H1 (cell line): ENCODE data around the gene CARD11. TPM values are rescaled to one million over a fixed set of nuclear protein-coding genes. Genes with fewer than 3 reads are reported as not detected.

Source experiments
- CTCF ChIA-PET: fragments of 300-600 bp; sonication (Branson Sonifier 250); formaldehyde crosslinking; loops from one replicate; lab custom pipeline; 2021; ENCODE audit not compliant: partially characterized antibody; lab: Charles Lee
- POLR2A ChIA-PET: fragments of 300-600 bp; sonication (Branson Sonifier 250); formaldehyde crosslinking; loops from one replicate; lab custom pipeline; 2021; ENCODE audit warnings: inconsistent platforms; ENCODE audit not compliant: partially characterized antibody; lab: Charles Lee
- DNase-seq, 2 experiments: peaks; one replicate each; pipeline versions ENCODE4 v3.0.0 to v3.0.0-alpha.2; 2010 to 2022; ENCODE audit warnings: low spot score in 2 of 2, low read depth in 1 of 2, mixed read lengths in 1 of 2
- FAIRE-seq: peaks from 2 replicates; lab custom pipeline; 2011; peaks lifted over from hg19 to GRCh38; lab: Jason Lieb, UNC
- H2AFZ ChIP-seq: 2 replicates; pipeline ENCODE4 v1.8.1; 2012; ENCODE audit warnings: low read length, inconsistent platforms
- H2AK5ac ChIP-seq: 2 replicates; pipeline ENCODE4 v1.6.1; 2013; ENCODE audit warnings: low read depth, low read length
- H2BK120ac ChIP-seq: replicated peaks from 2 replicates; pipeline ENCODE3; 2013; ENCODE audit warnings: low read depth, low read length, inconsistent platforms
- H2BK12ac ChIP-seq: 2 replicates; pipeline ENCODE4 v1.6.1; 2013; ENCODE audit warnings: low read depth, low read length
- H2BK15ac ChIP-seq: 2 replicates; pipeline ENCODE4 v1.6.1; 2013; ENCODE audit warnings: low read length
- H2BK20ac ChIP-seq: 2 replicates; pipeline ENCODE4 v1.6.1; 2013; ENCODE audit warnings: low read length
- H2BK5ac ChIP-seq: 2 replicates; pipeline ENCODE4 v1.6.1; 2013; ENCODE audit warnings: low read depth, low read length
- H3K14ac ChIP-seq: 2 replicates; pipeline ENCODE4 v1.6.1; 2013; ENCODE audit warnings: inconsistent platforms; ENCODE audit not compliant: insufficient read length
- H3K18ac ChIP-seq: 2 replicates; pipeline ENCODE4 v1.6.1; 2013; ENCODE audit warnings: low read length; ENCODE audit errors: extremely low read depth
- H3K23ac ChIP-seq: 2 replicates; pipeline ENCODE4 v1.6.1; 2013; ENCODE audit warnings: inconsistent platforms; ENCODE audit not compliant: insufficient read length
- H3K23me2 ChIP-seq: 2 replicates; pipeline ENCODE4 v1.6.1; 2013; ENCODE audit warnings: low read depth, low read length
- H3K27ac ChIP-seq: 2 replicates; pipeline ENCODE4 v1.6.1; 2011; ENCODE audit warnings: low read depth, low read length, inconsistent platforms
- H3K27me3 ChIP-seq, 4 experiments: replicated peaks in 1 of 4; 1 replicate in 1 of 4; 2 replicates in 3 of 4; pipeline versions ENCODE4 v1.6.1 to v1.8.1; 2011 to 2013; ENCODE audit warnings: low read length in 3 of 4, mild to moderate bottlenecking in 3 of 4, inconsistent platforms in 2 of 4, mixed read lengths in 2 of 4, moderate library complexity in 1 of 4; ENCODE audit not compliant: control insufficient read depth in 3 of 4, insufficient read depth in 3 of 4; ENCODE audit errors: extremely low read depth in 1 of 4
- H3K36me3 ChIP-seq, 4 experiments: 2 replicates each; pipeline versions ENCODE4 v1.6.1 to v1.8.1; 2011 to 2013; ENCODE audit warnings: mild to moderate bottlenecking in 4 of 4, low read length in 3 of 4, moderate library complexity in 2 of 4, control low read depth in 1 of 4, inconsistent platforms in 1 of 4; ENCODE audit not compliant: insufficient read depth in 4 of 4, control insufficient read depth in 2 of 4
- H3K4ac ChIP-seq: replicated peaks from 2 replicates; pipeline ENCODE3; 2013; ENCODE audit warnings: low read length, low read depth, mixed read lengths, inconsistent platforms; ENCODE audit not compliant: insufficient read length
- H3K4me1 ChIP-seq, 4 experiments: replicated peaks in 1 of 4; 1 replicate in 1 of 4; 2 replicates in 3 of 4; pipeline versions ENCODE4 v1.6.1 to v1.8.1; 2011 to 2013; ENCODE audit warnings: low read length in 3 of 4, inconsistent platforms in 2 of 4, mixed read lengths in 1 of 4; ENCODE audit not compliant: insufficient read depth in 4 of 4, control insufficient read depth in 3 of 4
- H3K4me2 ChIP-seq, 2 experiments: 2 replicates each; pipeline versions ENCODE4 v1.6.1 to v1.8.1; 2011 to 2013; ENCODE audit warnings: low read depth in 2 of 2, low read length in 2 of 2, control low read depth in 1 of 2, inconsistent platforms in 1 of 2, mild to moderate bottlenecking in 1 of 2; ENCODE audit not compliant: insufficient read depth in 1 of 2
- H3K4me3 ChIP-seq, 4 experiments: fragments of 200-600, 300-600 bp in 1 of 4; sonication (generic), shearing (Covaris generic), sonication (Bioruptor Twin) in 1 of 4; 2 replicates each; pipeline versions ENCODE4 v1.5.1 to v1.8.1; 2011 to 2016; ENCODE audit warnings: low read length in 4 of 4, low read depth in 3 of 4, control low read depth in 2 of 4, inconsistent platforms in 2 of 4, mild to moderate bottlenecking in 2 of 4, mixed read lengths in 1 of 4, moderate library complexity in 1 of 4; ENCODE audit not compliant: insufficient read depth in 2 of 4; ENCODE audit errors: extremely low read depth in 1 of 4
- H3K56ac ChIP-seq: replicated peaks from 2 replicates; pipeline ENCODE3; 2013; ENCODE audit warnings: low read depth, mild to moderate bottlenecking, mixed read lengths, low read length, inconsistent platforms; ENCODE audit not compliant: insufficient read length
- H3K79me1 ChIP-seq: 2 replicates; pipeline ENCODE4 v1.6.1; 2013; ENCODE audit warnings: low read depth, low read length, control low read depth
- H3K79me2 ChIP-seq, 2 experiments: 2 replicates each; pipeline versions ENCODE4 v1.6.1 to v1.8.1; 2012 to 2013; ENCODE audit warnings: low read length in 2 of 2, mild to moderate bottlenecking in 2 of 2, inconsistent platforms in 1 of 2; ENCODE audit not compliant: insufficient read depth in 2 of 2, control insufficient read depth in 1 of 2
- H3K9ac ChIP-seq, 4 experiments: replicated peaks in 1 of 4; 1 replicate in 1 of 4; 2 replicates in 3 of 4; pipeline versions ENCODE4 v1.6.1 to v1.8.1; 2011 to 2013; ENCODE audit warnings: low read depth in 3 of 4, low read length in 3 of 4, control low read depth in 2 of 4, mild to moderate bottlenecking in 2 of 4, moderate library complexity in 2 of 4, inconsistent platforms in 1 of 4; ENCODE audit errors: extremely low read depth in 1 of 4
- H3K9me3 ChIP-seq, 2 experiments: 2 replicates each; pipeline versions ENCODE4 v1.6.1 to v1.8.1; 2012 to 2013; ENCODE audit warnings: mild to moderate bottlenecking in 2 of 2, moderate library complexity in 2 of 2, control low read depth in 1 of 2, inconsistent platforms in 1 of 2, low read depth in 1 of 2, low read length in 1 of 2, mixed read lengths in 1 of 2; ENCODE audit not compliant: insufficient read depth in 2 of 2
- H4K20me1 ChIP-seq, 2 experiments: replicated peaks in 1 of 2; 2 replicates each; pipeline versions ENCODE3 to v1.8.1; 2011 to 2013; ENCODE audit warnings: inconsistent platforms in 2 of 2, low read length in 2 of 2, mild to moderate bottlenecking in 1 of 2; ENCODE audit not compliant: insufficient read depth in 2 of 2, control insufficient read depth in 1 of 2
- H4K5ac ChIP-seq: 2 replicates; pipeline ENCODE4 v1.6.1; 2013; ENCODE audit warnings: low read length, low read depth, mixed read lengths, inconsistent platforms; ENCODE audit not compliant: insufficient read length
- H4K8ac ChIP-seq: 2 replicates; pipeline ENCODE4 v1.8.0; 2013; ENCODE audit warnings: mild to moderate bottlenecking, moderate library complexity, low read length, inconsistent platforms; ENCODE audit not compliant: insufficient read depth; ENCODE audit errors: extremely low read depth
- H4K91ac ChIP-seq: replicated peaks from 2 replicates; pipeline ENCODE3; 2013; ENCODE audit warnings: low read length, mixed read lengths, inconsistent platforms; ENCODE audit not compliant: insufficient read length
- ASH2L ChIP-seq: fragments of 200-600, 300-600 bp; sonication (generic); IDR thresholded peaks from one replicate; pipeline ENCODE4 v1.7.1; 2017; ENCODE audit warnings: low read length
- BCL11A ChIP-seq, 2 experiments: IDR thresholded peaks; one replicate each; pipeline ENCODE4 v1.6.1; 2011; ENCODE audit warnings: low read depth in 2 of 2, low read length in 2 of 2, mild to moderate bottlenecking in 2 of 2
- CEBPB ChIP-seq: IDR thresholded peaks from 2 replicates; pipeline ENCODE4 v1.6.1; 2012; ENCODE audit warnings: low read depth, low read length
- HDAC2 ChIP-seq, 2 experiments: fragments of 300-600 bp in 1 of 2; sonication (generic) in 1 of 2; IDR thresholded peaks; 2 replicates each; pipeline ENCODE4 v1.6.1; 2011 to 2012; ENCODE audit warnings: low read depth in 2 of 2, low read length in 2 of 2, mild to moderate bottlenecking in 2 of 2, moderate library complexity in 2 of 2, borderline replicate concordance in 1 of 2, inconsistent platforms in 1 of 2
- JUND ChIP-seq: IDR thresholded peaks from 2 replicates; pipeline ENCODE4 v1.6.1; 2011; ENCODE audit warnings: mild to moderate bottlenecking, improper control_type of control experiment, low read length
- MAX ChIP-seq: IDR thresholded peaks from 2 replicates; pipeline ENCODE4 v1.6.1; 2012; ENCODE audit warnings: inconsistent platforms
- NANOG ChIP-seq: IDR thresholded peaks from 2 replicates; pipeline ENCODE4 v1.6.1; 2011; ENCODE audit warnings: low read length, low read depth, mild to moderate bottlenecking, inconsistent platforms; ENCODE audit not compliant: insufficient read depth, poor library complexity, severe bottlenecking
- POLR2A ChIP-seq, 2 experiments: IDR thresholded peaks; 1 replicate in 1 of 2; 2 replicates in 1 of 2; pipeline ENCODE4 v1.6.1; 2011; ENCODE audit warnings: low read depth in 2 of 2, low read length in 2 of 2, mild to moderate bottlenecking in 2 of 2; ENCODE audit errors: control extremely low read depth in 1 of 2
- POU5F1 ChIP-seq: IDR thresholded peaks from 2 replicates; pipeline ENCODE4 v1.6.1; 2011; ENCODE audit warnings: low read depth, mild to moderate bottlenecking, low read length, moderate library complexity
- RAD21 ChIP-seq, 2 experiments: IDR thresholded peaks in 1 of 2; conservative IDR thresholded peaks in 1 of 2; 2 replicates each; pipeline ENCODE4 v1.6.1; 2011; ENCODE audit warnings: low read depth in 2 of 2, low read length in 2 of 2, improper control_type of control experiment in 1 of 2, inconsistent platforms in 1 of 2, mild to moderate bottlenecking in 1 of 2, moderate library complexity in 1 of 2
- SIN3A ChIP-seq, 2 experiments: IDR thresholded peaks in 1 of 2; conservative IDR thresholded peaks in 1 of 2; 2 replicates each; pipeline ENCODE4 v1.6.1; 2011 to 2012; ENCODE audit warnings: low read length in 2 of 2, improper control_type of control experiment in 1 of 2, low read depth in 1 of 2, mild to moderate bottlenecking in 1 of 2
- WGBS, 2 experiments: shearing (Covaris generic) in 1 of 2; methylation state at CpG; one replicate each; pipeline versions ENCODE4 v1.1.6 to v1.1.7; 2013 to 2015; ENCODE audit warnings: low lambda C conversion rate in 2 of 2, mixed read lengths in 2 of 2, inconsistent platforms in 1 of 2, low coverage in 1 of 2, missing lambda C conversion rate in 1 of 2; ENCODE audit not compliant: insufficient replicate concordance in 2 of 2, insufficient coverage in 1 of 2, insufficient read length in 1 of 2; ENCODE audit errors: extremely low coverage in 1 of 2, missing lambda C conversion rate in 1 of 2; 5-methylcytosine and 5-hydroxymethylcytosine counted together
- polyA plus RNA-seq, 7 experiments: library from polyadenylated mRNA; depleted of rRNA in 3 of 7; stranded (reverse) in 5 of 7; unstranded in 2 of 7; fragments of >200 nt in 5 of 7; fragments of 200-250 nt in 2 of 7; gene quantifications; 1 replicate in 5 of 7; 2 replicates in 1 of 7; 4 replicates in 1 of 7; pipeline versions ENCODE4 v1.2.1 to v1.2.3, GENCODE V29; 2011 to 2013; ENCODE audit warnings: missing spikeins in 2 of 7, mixed read lengths in 2 of 7
- total RNA-seq: library from RNA; stranded (reverse); fragmentation: NEBNext Ultra II Directional; extraction: Animal tissue kit (Norgen Biotek cat#: 25700); gene quantifications from 2 replicates; pipeline ENCODE4 v1.2.1, GENCODE V29; 2021
- TF ChIP-seq, protein P1 (sequence below): IDR thresholded peaks from 2 replicates; pipeline ENCODE4 v1.6.1; 2012; ENCODE audit warnings: low read length, inconsistent platforms

CARD11 gene
- total and polyA plus RNA-seq, 2 of the 8 experiments (the other 6 are each of a cell fraction or from before 2014, with no cell fraction given): 12.6 to 29.8 TPM

DNA sequence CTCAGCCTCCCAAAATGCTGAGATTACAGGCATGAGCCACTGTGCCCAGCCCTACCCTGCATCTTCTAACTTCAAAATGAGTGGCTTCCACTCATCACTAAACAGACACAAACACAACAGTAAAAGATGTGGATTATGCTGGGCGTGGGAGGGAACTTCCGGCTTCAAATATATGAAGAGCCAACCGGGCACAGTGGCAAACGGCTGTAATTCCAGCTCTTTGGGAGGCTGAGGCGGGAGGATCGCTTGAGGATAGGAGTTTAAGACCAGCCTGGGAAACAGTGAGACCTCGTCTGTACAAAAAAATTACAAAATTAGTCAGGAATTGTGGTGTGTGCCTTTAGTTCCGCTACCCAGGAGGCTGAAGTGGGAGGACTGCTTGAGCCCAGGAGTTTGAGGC, 107.4 kb downstream of the CARD11 start:
- Histone ChIP-seq H2AK5ac (no peak overlapping the region), H3K9me3 (no peaks in the 10 kb centered on the region), H4K8ac (no peak overlapping the region), H3K4me1 (peaks cover 0 to 4% (median 0%) of the 10 kb centered on the region in 4 experiments; a peak in 3 of 7 replicates), H3K79me1 (no peaks in the 10 kb centered on the region), H2BK12ac (no peak overlapping the region), H3K23ac (no peak overlapping the region), H3K4me2 (no peak overlapping the region), H3K4me3 (no peak overlapping the region), H3K79me2 (no peaks in the 10 kb centered on the region), H3K14ac (no peak overlapping the region), H2AFZ (no peak overlapping the region), H2BK20ac (no peak overlapping the region), H4K20me1 (no peaks in the 10 kb centered on the region), H3K9ac (no peak overlapping the region), H4K91ac (no peak overlapping the region), H2BK120ac (no peak overlapping the region), H3K23me2 (no peaks in the 10 kb centered on the region), H4K5ac (no peak overlapping the region), H3K27me3 (no peaks in the 10 kb centered on the region), H3K56ac (no peak overlapping the region), H3K36me3 (peaks cover 0 to 2% (median 0%) of the 10 kb centered on the region in 4 experiments; a peak in 2 of 8 replicates), H3K18ac (no peak overlapping the region), H3K27ac (no peak overlapping the region), H2BK15ac (no peak overlapping the region), H3K4ac (no peak overlapping the region), H2BK5ac (no peak overlapping the region)
- ChIA-PET POLR2A (no interaction called here), CTCF (interaction anchor here (1.9 kb wide), 2 partner anchors 11 to 14 kb away, joined by 6 to 8 read pairs; no protein-coding TSS in a partner anchor)
- no peak for FAIRE-seq
- 92% methylated on average over 8 of the region's 8 CpGs; no CpG with 5 or more reads in 1 of the 2 experiments for WGBS, 2 experiments
- DNase-seq: no peak
- TF ChIP-seq SIN3A (conservative IDR thresholded peaks at IDR 0.05 in 1 of 2, IDR thresholded peaks at IDR 0.05 in 1 of 2; ENCODE audit: low read depth in 1 of 2, low read length in 2 of 2): no peak
- no peak for TF ChIP-seq RAD21 (IDR thresholded peaks at IDR 0.05 in 1 of 2, conservative IDR thresholded peaks at IDR 0.05 in 1 of 2; ENCODE audit: low read depth in 2 of 2, low read length in 2 of 2)
- no peak for TF ChIP-seq ASH2L
- TF ChIP-seq HDAC2 (IDR thresholded peaks at IDR 0.05; ENCODE audit: borderline replicate concordance in 1 of 2, low read depth in 2 of 2, low read length in 2 of 2): no peak
- no peak for TF ChIP-seq JUND
- no peak for TF ChIP-seq NANOG
- TF ChIP-seq, protein P1, sequence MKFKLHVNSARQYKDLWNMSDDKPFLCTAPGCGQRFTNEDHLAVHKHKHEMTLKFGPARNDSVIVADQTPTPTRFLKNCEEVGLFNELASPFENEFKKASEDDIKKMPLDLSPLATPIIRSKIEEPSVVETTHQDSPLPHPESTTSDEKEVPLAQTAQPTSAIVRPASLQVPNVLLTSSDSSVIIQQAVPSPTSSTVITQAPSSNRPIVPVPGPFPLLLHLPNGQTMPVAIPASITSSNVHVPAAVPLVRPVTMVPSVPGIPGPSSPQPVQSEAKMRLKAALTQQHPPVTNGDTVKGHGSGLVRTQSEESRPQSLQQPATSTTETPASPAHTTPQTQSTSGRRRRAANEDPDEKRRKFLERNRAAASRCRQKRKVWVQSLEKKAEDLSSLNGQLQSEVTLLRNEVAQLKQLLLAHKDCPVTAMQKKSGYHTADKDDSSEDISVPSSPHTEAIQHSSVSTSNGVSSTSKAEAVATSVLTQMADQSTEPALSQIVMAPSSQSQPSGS: no peak
- TF ChIP-seq POU5F1: no peak
- no peak for TF ChIP-seq BCL11A (IDR thresholded peaks at IDR 0.05; ENCODE audit: low read depth in 2 of 2, low read length in 2 of 2)
- TF ChIP-seq POLR2A (IDR thresholded peaks at IDR 0.05; ENCODE audit: control extremely low read depth in 1 of 2, low read depth in 2 of 2, low read length in 2 of 2): no peak
- no peak for TF ChIP-seq CEBPB
- TF ChIP-seq MAX: no peak
